Mesenchymal stem cell (in vitro differentiated cells and primary cell): Measurements from ENCODE around the gene RARB.

Experiments used
- DNase-seq: peaks from one replicate; pipeline ENCODE4 v3.0.0-alpha.2; 2013
- H2AFZ ChIP-seq: one replicate; pipeline ENCODE4 v1.6.1; 2013; ENCODE audit warnings: low read depth, mild to moderate bottlenecking, control low read depth, inconsistent platforms, low read length, moderate library complexity
- H2AK5ac ChIP-seq: 2 replicates; pipeline ENCODE4 v1.6.1; 2013; ENCODE audit warnings: low read length, moderate library complexity, mild to moderate bottlenecking, inconsistent platforms; ENCODE audit not compliant: severe bottlenecking
- H2BK120ac ChIP-seq: one replicate; pipeline ENCODE4 v1.6.1; 2013; ENCODE audit warnings: low read depth, mild to moderate bottlenecking, inconsistent platforms, low read length, moderate library complexity
- H2BK12ac ChIP-seq, 2 experiments: one replicate each; pipeline ENCODE4 v1.6.1; 2013; ENCODE audit warnings: inconsistent platforms in 2 of 2, low read length in 2 of 2, mild to moderate bottlenecking in 2 of 2, moderate library complexity in 2 of 2, control low read depth in 1 of 2
- H2BK15ac ChIP-seq: one replicate; pipeline ENCODE4 v1.6.1; 2013; ENCODE audit warnings: mild to moderate bottlenecking, low read depth, inconsistent platforms; ENCODE audit not compliant: poor library complexity, severe bottlenecking
- H2BK5ac ChIP-seq: 2 replicates; pipeline ENCODE4 v1.6.1; 2013; ENCODE audit warnings: low read depth, mild to moderate bottlenecking, low read length, control low read depth, inconsistent platforms; ENCODE audit not compliant: poor library complexity, severe bottlenecking
- H3K14ac ChIP-seq, 2 experiments: one replicate each; pipeline ENCODE4 v1.6.1; 2013; ENCODE audit warnings: inconsistent platforms in 2 of 2, low read length in 2 of 2, control low read depth in 1 of 2, mild to moderate bottlenecking in 1 of 2, moderate library complexity in 1 of 2
- H3K18ac ChIP-seq, 2 experiments: one replicate each; pipeline ENCODE4 v1.6.1; 2013; ENCODE audit warnings: inconsistent platforms in 2 of 2, low read length in 2 of 2, control low read depth in 1 of 2, low read depth in 1 of 2, mild to moderate bottlenecking in 1 of 2
- H3K23ac ChIP-seq, 2 experiments: one replicate each; pipeline ENCODE4 v1.6.1; 2013; ENCODE audit warnings: inconsistent platforms in 2 of 2, low read length in 2 of 2, mild to moderate bottlenecking in 2 of 2, moderate library complexity in 2 of 2, control low read depth in 1 of 2
- H3K27ac ChIP-seq: 2 replicates; pipeline ENCODE4 v1.5.1; 2013; ENCODE audit warnings: mild to moderate bottlenecking, moderate library complexity, low read length, control low read depth, inconsistent platforms; ENCODE audit not compliant: poor library complexity, severe bottlenecking
- H3K27me3 ChIP-seq, 2 experiments: 2 replicates each; pipeline versions ENCODE4 v1.6.1 to v1.7.0; 2013; ENCODE audit warnings: low read length in 2 of 2, mild to moderate bottlenecking in 2 of 2, moderate library complexity in 2 of 2, control low read depth in 1 of 2, inconsistent platforms in 1 of 2; ENCODE audit not compliant: control insufficient read depth in 1 of 2, insufficient read depth in 1 of 2
- H3K36me3 ChIP-seq, 2 experiments: 2 replicates each; pipeline versions ENCODE4 v1.6.1 to v1.7.0; 2013; ENCODE audit warnings: low read length in 2 of 2, control low read depth in 1 of 2, inconsistent platforms in 1 of 2, low read depth in 1 of 2, mild to moderate bottlenecking in 1 of 2; ENCODE audit not compliant: insufficient read depth in 2 of 2, control insufficient read depth in 1 of 2
- H3K4ac ChIP-seq, 2 experiments: one replicate each; pipeline ENCODE4 v1.6.1; 2013; ENCODE audit warnings: inconsistent platforms in 2 of 2, low read length in 2 of 2, mild to moderate bottlenecking in 2 of 2, moderate library complexity in 2 of 2, control low read depth in 1 of 2, low read depth in 1 of 2
- H3K4me1 ChIP-seq: 2 replicates; pipeline ENCODE4 v1.6.1; 2013; ENCODE audit warnings: low read depth, low read length, control low read depth; ENCODE audit not compliant: control insufficient read depth, insufficient read depth
- H3K4me2 ChIP-seq: 2 replicates; pipeline ENCODE4 v1.6.1; 2013; ENCODE audit warnings: low read length, mild to moderate bottlenecking, inconsistent platforms; ENCODE audit not compliant: poor library complexity, severe bottlenecking
- H3K4me3 ChIP-seq, 2 experiments: 2 replicates each; pipeline versions ENCODE4 v1.5.1 to v1.7.0; 2013; ENCODE audit warnings: low read length in 2 of 2, mild to moderate bottlenecking in 2 of 2, control low read depth in 1 of 2, low read depth in 1 of 2; ENCODE audit not compliant: insufficient read depth in 1 of 2
- H3K79me1 ChIP-seq: replicated peaks from 2 replicates; pipeline ENCODE4 v1.6.1; 2013; ENCODE audit warnings: mild to moderate bottlenecking, control low read depth, low read length, inconsistent platforms; ENCODE audit not compliant: poor library complexity, severe bottlenecking
- H3K9ac ChIP-seq: 2 replicates; pipeline ENCODE4 v1.7.0; 2013; ENCODE audit warnings: mild to moderate bottlenecking, low read length, moderate library complexity
- H3K9me3 ChIP-seq: 2 replicates; pipeline ENCODE4 v1.7.0; 2013; ENCODE audit warnings: mild to moderate bottlenecking, low read length; ENCODE audit not compliant: control insufficient read depth
- H4K8ac ChIP-seq: one replicate; pipeline ENCODE4 v1.6.1; 2013; ENCODE audit warnings: inconsistent platforms, mild to moderate bottlenecking, low read length, moderate library complexity
- H4K91ac ChIP-seq: one replicate; pipeline ENCODE4 v1.6.1; 2013; ENCODE audit warnings: mild to moderate bottlenecking, low read length, inconsistent platforms
- WGBS: methylation state at CpG from one replicate; pipeline ENCODE4 v1.1.7; 2013; ENCODE audit warnings: mixed read lengths; 5-methylcytosine and 5-hydroxymethylcytosine counted together

RARB gene

DNA sequence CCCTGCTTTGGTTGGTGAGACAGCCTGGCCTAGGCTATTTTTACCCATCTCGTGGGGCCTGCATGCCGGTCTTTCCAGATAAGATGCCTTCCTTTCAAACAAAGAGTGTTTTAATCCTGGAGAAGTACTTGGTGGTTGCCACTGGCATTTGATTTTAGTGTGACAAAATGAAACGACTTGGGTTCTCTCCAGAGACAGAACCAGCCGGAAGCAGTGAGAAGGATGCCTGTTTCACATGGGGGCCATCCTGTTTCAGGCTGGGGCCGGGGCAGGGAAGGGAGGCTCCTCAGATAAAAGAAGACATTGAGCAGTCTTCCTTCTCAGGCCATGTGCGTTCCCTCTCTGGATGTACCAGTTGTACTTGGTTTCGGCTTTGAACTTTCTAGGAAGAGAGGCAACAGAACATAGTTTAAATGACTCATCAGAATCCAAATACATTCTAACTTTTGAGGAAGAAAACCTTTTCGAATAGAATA, 161.8 kb downstream of the RARB start:
- Histone ChIP-seq H2BK12ac (peak overlapping the region; percentile 29 to 64), H3K23ac (no peak overlapping the region), H3K14ac (no peak overlapping the region), H3K4me3 (no peak overlapping the region), H3K9me3 (no peaks in the 10 kb centered on the region), H3K79me1 (no peaks in the 10 kb centered on the region), H2AFZ (no peak overlapping the region), H3K27me3 (peaks cover 0 to 8% of the 10 kb centered on the region in 2 experiments), H2AK5ac (no peak overlapping the region), H2BK15ac (no peak overlapping the region), H2BK5ac (no peak overlapping the region), H3K4me1 (peaks cover 10% of the 10 kb centered on the region), H3K4ac (peak overlapping the region; percentile 41 to 60), H4K8ac (peak overlapping the region; percentile 0), H4K91ac (no peak overlapping the region), H3K4me2 (no peak overlapping the region), H2BK120ac (peak overlapping the region; percentile 27), H3K27ac (no peak overlapping the region), H3K9ac (no peak overlapping the region), H3K18ac (peak overlapping the region in 1 of 2 experiments; percentile 1), H3K36me3 (no peaks in the 10 kb centered on the region)
- WGBS, result 67% methylated on average over 6 of the region's 8 CpGs
- peak; percentile 61 for DNase-seq

- Histone ChIP-seq H2BK15ac (no peak overlapping the region), H2BK5ac (peak overlapping the region; percentile 39), H3K23ac (no peak overlapping the region), H3K14ac (no peak overlapping the region), H3K4me1 (peaks cover 8% of the 10 kb centered on the region), H3K4me3 (no peak overlapping the region), H2AK5ac (no peak overlapping the region), H3K4me2 (no peak overlapping the region), H2BK120ac (peak overlapping the region; percentile 24), H3K79me1 (no peaks in the 10 kb centered on the region), H4K8ac (peak overlapping the region; percentile 19), H3K36me3 (peaks cover 0 to 21% of the 10 kb centered on the region in 2 experiments), H4K91ac (no peak overlapping the region), H3K4ac (peak overlapping the region; percentile 24 to 40), H3K27ac (peak overlapping the region; percentile 80), H3K9ac (peak overlapping the region; percentile 58), H2BK12ac (peak overlapping the region; percentile 84 to 92), H2AFZ (no peak overlapping the region), H3K27me3 (no peaks in the 10 kb centered on the region), H3K18ac (peak overlapping the region; percentile 75 to 88), H3K9me3 (no peaks in the 10 kb centered on the region)
- peak; percentile 86 for DNase-seq
- 10% methylated on average over 2 of the region's 3 CpGs for WGBS
These were observed 164.5 kb downstream of the RARB start for GRCh38 chr3:25592510-25592968.

GRCh38 chr3:25593001-25593400, 164.9 kb downstream of the RARB start:
- H3K4ac ChIP-seq, result peak overlapping the region in 1 of 2 experiments; percentile 40
- H3K36me3 ChIP-seq, result peaks cover 0 to 25% of the 10 kb centered on the region in 2 experiments
- no peak overlapping the region for H3K18ac ChIP-seq
- no peak overlapping the region for H3K4me2 ChIP-seq
- no peak overlapping the region for H2BK15ac ChIP-seq
- H2BK120ac ChIP-seq, result no peak overlapping the region
- H2AK5ac ChIP-seq, result no peak overlapping the region
- no peak overlapping the region for H2BK12ac ChIP-seq
- DNase-seq, result no peak
- no peaks in the 10 kb centered on the region for H3K27me3 ChIP-seq
- no peaks in the 10 kb centered on the region for H3K9me3 ChIP-seq
- H3K4me1 ChIP-seq, result peaks cover 8% of the 10 kb centered on the region
- H3K14ac ChIP-seq, result no peak overlapping the region
- no peak overlapping the region for H2BK5ac ChIP-seq
- H4K8ac ChIP-seq, result no peak overlapping the region
- H4K91ac ChIP-seq, result no peak overlapping the region
- H3K27ac ChIP-seq, result peak overlapping the region; percentile 80
- H3K79me1 ChIP-seq, result no peaks in the 10 kb centered on the region
- H2AFZ ChIP-seq, result no peak overlapping the region
- no peak overlapping the region for H3K4me3 ChIP-seq
- H3K9ac ChIP-seq, result peak overlapping the region; percentile 58
- no peak overlapping the region for H3K23ac ChIP-seq

DNA sequence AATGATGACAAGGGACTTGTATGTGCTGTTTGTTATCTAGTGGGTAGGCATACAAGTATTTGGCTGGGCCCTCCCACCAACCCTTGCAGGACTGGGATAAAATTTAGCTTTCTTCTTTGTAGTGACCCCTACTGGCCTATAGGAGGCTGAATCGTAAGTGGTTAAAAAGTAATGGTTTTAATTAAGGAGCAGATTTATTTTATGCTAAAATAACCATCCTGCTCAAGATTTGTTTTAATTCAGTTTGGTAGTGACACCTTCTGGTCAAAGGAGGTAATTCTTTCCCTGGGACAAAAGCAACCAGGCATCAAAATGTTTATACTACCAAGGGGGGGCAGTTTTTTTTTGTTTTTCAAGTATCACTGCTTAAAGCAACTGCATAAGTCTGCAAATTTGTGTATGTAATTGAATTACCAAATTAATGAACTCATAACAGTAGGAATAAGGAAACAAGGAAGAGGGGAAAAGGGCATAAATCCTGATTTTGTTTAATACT, 166.0 kb downstream of the RARB start:
- H3K79me1 ChIP-seq, result peaks cover 1% of the 10 kb centered on the region
- no peak overlapping the region for H3K27ac ChIP-seq
- no peak overlapping the region for H2AK5ac ChIP-seq
- no peak overlapping the region for H3K4me2 ChIP-seq
- H3K23ac ChIP-seq, result no peak overlapping the region
- no peak overlapping the region for H2BK5ac ChIP-seq
- H2BK120ac ChIP-seq, result no peak overlapping the region
- no peak overlapping the region for H3K4ac ChIP-seq
- no peaks in the 10 kb centered on the region for H3K27me3 ChIP-seq
- H4K91ac ChIP-seq, result no peak overlapping the region
- no peak overlapping the region for H2AFZ ChIP-seq
- H3K14ac ChIP-seq, result no peak overlapping the region
- H3K9ac ChIP-seq, result no peak overlapping the region
- no peak overlapping the region for H3K18ac ChIP-seq
- DNase-seq, result peak; percentile 86
- no CpG with 5 or more reads among the region's 1 CpG for WGBS
- H2BK15ac ChIP-seq, result no peak overlapping the region
- no peak overlapping the region for H4K8ac ChIP-seq
- peaks cover 8% of the 10 kb centered on the region for H3K4me1 ChIP-seq
- H3K36me3 ChIP-seq, result peaks cover 0 to 36% of the 10 kb centered on the region in 2 experiments
- no peak overlapping the region for H2BK12ac ChIP-seq
- H3K9me3 ChIP-seq, result no peaks in the 10 kb centered on the region
- no peak overlapping the region for H3K4me3 ChIP-seq
